NCI-H2227 treated with DMSO at 0.1 percent for 48 hours (cell line): ENCODE measurements around the gene PIM1.
A peak's percentile ranks its signal among the peaks of the same experiment; 100 is the strongest.
"Not testable (repeated sequence)": the region's sequence is repeated elsewhere in the genome, so short reads cannot be mapped to it uniquely, and the experiment has no call there.

ENCODE experiments used
- DNase-seq: peaks from one replicate; lab custom pipeline; 2025; lab: John Stamatoyannopoulos, UW

The PIM1 gene

GRCh38 chr6:37190159-37190535, 20.2 kb downstream of the PIM1 start:
- no peak for DNase-seq

DNA sequence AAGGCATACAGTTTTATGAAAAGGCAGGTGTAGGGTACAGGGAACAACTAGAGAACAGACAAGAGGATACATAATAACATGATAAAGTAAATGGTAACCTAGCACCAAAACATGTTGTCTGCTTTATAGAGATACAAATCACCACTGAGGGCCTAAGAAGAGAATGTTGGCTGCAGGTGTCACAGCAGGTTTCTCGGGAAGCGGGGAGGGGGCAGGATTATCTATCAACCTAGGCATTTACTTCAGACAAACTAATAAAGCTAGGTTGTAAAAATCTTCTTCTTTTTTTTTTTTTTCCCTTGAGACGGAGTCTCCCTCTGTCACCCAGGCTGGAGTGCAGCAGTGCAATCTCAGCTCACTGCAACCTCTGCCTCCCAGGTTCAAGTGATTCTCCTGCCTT, 22.7 kb downstream of the PIM1 start:
- no peak for DNase-seq

DNA sequence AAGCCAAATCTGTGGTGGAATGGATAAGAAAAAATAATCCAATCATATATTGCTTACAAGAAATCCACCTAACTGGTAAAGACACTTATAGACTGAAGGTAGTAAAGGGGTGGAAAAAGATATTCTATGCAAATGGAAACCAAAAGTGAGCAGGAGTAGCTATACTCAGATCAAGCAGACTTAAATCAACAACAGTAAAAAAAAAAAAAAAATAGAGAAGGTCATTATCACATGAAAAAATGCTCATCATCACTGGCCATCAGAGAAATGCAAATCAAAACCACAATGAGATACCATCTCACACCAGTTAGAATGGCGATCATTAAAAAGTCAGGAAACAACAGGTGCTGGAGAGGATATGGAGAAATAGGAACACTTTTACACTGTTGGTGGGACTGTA, 24.9 kb downstream of the PIM1 start:
- not testable (repeated sequence) for DNase-seq

DNA sequence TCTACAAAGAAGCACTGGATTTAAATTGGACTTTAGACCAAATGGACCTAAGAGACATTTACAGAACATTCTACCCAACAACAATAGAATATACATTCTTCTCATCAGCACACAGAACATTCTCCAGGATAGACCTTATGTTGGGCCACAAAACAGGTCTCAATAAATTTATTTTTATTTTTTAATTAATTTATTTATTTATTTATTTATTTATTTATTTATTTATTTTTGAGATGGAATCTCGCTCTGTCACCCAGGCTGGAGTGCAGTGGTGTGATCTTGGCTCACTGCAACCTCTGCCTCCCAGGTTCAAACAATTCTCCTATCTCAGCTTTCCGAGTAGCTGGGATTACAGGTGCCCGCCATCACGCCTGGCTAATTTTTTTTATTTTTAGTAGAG, 26.5 kb downstream of the PIM1 start:
- DNase-seq, result not testable (repeated sequence)

DNA sequence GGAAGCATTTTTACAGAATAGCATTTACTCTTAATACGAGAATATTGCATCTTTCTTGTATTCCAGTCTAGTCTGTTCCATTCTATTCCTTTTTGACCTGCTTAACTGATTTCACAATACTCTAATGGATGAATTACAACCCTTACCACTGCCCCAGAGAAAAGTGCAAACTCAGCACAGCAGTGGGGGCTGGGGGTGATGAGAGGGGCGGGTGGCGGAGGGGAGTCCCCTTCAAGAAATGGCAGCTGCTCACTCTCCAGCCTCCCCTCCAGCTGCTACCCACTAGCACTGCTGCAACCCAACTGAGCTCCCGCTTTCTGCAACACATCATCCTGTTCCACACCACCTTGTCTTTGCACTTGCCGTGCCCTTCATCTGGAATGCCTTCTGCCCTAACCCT, 30.1 kb downstream of the PIM1 start:
- DNase-seq, result no peak

DNA sequence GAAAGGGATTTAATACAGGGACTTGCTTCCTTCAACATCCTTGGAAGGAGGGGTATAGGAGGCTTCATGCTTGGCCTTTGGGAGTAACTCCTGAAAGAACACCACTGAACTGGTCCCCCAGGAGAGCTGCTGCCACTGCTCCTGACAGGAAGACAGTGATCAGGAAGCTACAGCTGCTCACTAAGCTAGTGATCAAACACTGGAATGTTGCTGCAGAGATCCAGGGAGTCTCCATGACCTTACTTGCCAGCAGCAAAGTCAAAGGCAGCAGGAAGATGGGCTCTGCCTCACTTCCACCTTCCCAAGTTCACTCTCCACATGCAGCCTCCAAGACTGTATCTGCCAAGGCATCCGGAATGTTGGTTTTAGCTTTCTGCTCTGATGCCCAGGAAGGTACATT, 31.8 kb downstream of the PIM1 start:
- DNase-seq, result no peak

DNA sequence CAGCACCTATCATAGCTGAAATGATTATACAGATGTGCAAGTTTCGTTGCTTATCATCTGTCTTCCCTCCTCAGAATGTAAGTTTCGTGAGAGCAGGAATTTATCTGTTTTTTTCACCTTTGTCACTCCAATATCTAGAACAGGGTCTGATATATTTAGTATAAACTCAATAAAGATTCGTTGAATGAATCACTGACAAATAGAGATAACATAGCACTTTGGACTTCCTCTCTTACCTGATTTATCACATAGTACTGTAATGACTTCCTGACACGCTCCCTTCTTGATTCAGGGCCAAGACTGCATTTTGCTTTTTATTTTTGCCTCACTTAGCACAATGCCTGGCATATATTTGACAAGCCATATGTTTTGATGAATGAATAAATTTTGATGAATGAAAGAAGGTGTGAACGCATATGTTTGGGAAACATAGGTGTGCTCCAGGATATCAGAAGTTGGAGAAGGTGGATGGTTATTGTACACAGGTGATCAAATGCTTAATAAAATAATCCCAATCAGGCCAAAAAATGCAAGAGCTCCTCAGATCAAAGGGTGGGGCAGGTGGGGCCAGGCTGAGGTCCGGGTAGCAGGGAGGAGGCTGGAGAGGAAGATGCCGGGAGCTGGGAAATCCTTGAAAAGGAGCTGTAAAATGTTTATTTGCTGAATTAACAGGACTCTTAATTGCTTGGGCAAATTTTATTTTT, 33.0 kb downstream of the PIM1 start:
- no peak for DNase-seq

- DNase-seq, result no peak
These were observed 34.2 kb downstream of the PIM1 start for GRCh38 chr6:37204014-37204751.

GRCh38 chr6:37205175-37205996, 35.4 kb downstream of the PIM1 start:
- DNase-seq, result no peak

GRCh38 chr6:37205997-37206340, 36.0 kb downstream of the PIM1 start:
- no peak for DNase-seq

GRCh38 chr6:37206622-37207021, 36.7 kb downstream of the PIM1 start:
- no peak for DNase-seq

GRCh38 chr6:37207903-37208456, 38.0 kb downstream of the PIM1 start:
- peak; percentile 35 for DNase-seq

- DNase-seq, result no peak
These were observed 38.8 kb downstream of the PIM1 start for GRCh38 chr6:37208793-37209192.

GRCh38 chr6:37209461-37210205, 39.7 kb downstream of the PIM1 start:
- no peak for DNase-seq

- peak; percentile 82 for DNase-seq
These were observed 40.5 kb downstream of the PIM1 start for GRCh38 chr6:37210313-37210968.

- no peak for DNase-seq
These were observed 42.3 kb downstream of the PIM1 start for GRCh38 chr6:37212268-37212667.

GRCh38 chr6:37218061-37218460, 48.1 kb downstream of the PIM1 start:
- DNase-seq, result no peak

DNA sequence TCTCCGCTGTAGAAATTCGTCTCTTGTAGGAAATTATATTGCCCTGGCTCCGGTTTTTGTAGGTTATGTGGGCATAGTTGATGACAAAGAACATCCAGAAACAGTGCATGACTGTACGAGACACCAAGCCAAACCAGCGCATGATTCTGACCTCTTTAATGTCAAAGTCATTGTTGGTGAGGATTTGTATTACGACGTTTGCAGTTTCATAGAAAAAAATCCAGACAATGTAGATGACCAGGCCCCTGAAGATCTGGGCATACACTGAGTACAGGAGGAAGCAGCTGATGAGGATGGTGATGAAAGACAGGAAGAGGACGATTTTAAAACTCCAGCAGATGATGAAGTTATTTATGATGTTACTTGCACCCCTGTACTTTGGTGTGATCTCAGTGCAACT, 48.6 kb downstream of the PIM1 start:
- DNase-seq, result no peak

GRCh38 chr6:37221585-37222124, 51.7 kb downstream of the PIM1 start:
- no peak for DNase-seq

DNA sequence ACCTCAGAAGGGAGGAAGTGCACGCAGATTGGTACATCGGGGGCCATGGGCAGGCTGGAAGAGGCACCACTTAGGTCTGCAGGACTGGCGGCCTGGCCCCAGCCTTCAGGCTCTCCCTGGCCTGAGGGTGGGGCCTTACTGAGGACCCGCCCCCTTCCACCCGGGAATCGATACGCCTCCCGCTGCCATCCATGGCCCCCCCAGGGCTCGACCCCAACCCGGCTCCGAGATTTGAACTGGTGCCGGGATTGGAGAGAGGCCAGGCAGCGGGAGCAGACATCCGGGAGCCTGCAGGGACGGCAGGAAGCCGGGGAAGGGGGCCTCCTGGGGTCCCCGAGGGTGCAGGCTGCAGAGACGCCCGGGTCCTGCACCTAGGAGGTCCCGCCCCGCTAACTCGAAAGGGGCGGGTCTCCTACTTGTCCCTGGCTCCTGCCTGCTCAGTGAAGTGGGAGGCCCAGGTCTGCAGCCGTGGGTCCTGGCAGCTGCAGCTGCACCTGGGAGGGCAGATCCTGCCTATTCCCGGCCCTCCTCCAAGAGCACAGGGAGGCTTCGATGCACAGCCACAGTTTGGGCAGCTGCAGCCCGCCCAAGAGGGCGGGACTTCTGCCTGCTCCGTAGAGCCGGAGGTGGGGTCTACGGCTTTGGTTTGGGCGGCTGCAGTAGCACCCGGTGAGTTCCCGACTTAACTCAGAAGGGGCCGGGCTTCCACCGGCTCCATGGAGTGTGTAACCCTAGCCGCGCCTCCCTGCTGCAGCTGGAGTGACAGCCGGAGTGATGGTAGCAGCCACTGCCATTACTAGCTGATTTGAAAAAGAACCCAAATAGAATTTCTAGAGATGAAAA, 52.4 kb downstream of the PIM1 start:
- peak; percentile 89 for DNase-seq
